ENCODE results near the gene ATXN7. TPM values are rescaled to one million over a fixed set of nuclear protein-coding genes. Genes with fewer than 3 reads are reported as not detected.
A peak's percentile ranks its signal among the peaks of the same experiment; 100 is the strongest.

The ATXN7 gene
- total RNA-seq, 1 donor from 2014 or later = 26.4 TPM

DNA sequence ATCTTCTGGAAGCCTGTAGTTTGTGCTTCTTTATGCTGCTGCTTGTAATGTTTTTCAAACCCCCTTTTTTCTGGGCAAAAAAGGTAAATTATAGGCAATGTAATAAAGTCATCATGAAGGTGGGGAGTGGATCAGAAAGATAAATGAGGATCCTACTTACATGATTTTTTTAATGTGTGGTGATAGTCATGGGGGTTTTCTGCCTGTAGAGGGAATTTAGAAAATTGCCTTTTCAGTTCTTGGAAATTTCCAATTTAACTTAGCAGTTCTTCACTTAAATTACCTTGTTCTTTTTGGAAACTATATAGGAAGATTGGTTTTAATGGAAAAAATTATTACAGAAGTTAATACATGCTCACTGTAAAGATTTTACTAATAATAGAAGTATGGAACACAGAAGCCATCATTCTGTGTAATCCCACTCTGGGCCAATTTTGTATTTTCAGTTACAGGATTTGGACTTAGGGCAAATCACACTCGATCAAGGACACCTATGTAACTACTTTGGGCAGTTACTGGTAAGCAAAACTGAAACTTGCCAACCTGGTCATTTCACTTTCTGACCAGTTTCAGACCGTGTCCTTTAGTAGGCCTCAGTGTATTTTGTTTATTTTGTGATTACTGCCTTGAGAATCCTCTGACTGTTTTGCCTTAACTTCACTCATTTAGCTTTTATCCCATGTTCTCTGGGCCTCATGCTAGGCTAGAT lies 59.0 kb downstream of the ATXN7 start:
- intact Hi-C loops (cut with DNase I) = no loop called here

GRCh38 chr3:63926309-63926708 lies 62.6 kb downstream of the ATXN7 start:
- intact Hi-C loops (cut with DNase I) = no loop called here
- DNase-seq (ENCODE audit: low spot score) = no peak

More for the DNA sequence above, 59.0 kb downstream of the ATXN7 start:
- DNase-seq (ENCODE audit: low spot score) = no peak

DNA sequence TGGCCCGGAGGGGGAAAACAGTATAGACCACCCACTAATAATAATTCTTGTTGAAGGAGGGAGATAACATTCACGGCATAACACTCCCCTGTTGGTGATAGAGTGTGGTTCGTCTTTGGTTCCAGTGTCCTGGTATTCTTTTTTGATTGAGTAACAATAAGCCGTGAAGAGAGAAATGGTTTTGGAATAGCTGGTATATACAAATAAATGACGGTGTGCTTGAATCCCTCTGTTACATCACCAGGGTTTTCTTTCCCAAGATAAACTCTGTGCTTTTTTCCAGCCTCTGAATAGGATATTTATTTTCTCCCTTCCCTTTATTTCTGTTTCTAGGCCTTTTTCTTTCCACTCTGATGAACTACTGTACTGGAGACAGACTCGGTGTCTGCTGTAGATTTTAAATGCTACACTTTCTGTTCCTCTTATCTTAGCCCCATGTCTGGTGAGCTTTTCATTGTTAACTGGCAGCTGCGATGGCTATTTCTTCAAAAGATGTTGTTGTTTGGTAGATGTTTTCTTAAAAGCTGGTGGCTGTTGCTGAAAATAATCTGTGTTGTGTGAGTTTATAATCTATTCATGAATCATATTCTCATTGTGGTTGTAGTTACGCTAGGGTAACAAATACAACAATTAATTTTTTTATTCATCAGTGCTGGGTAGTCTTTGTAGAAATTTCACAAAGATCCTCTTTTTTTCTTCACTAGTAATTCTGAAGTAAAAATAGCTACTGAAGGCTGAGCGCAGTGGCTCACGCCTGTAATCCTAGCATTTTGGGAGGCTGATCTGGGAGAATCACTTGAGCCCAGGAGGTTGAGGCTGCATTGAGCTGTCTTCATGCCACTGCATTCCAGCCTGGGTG lies 64.0 kb downstream of the ATXN7 start:
- intact Hi-C loops (cut with DNase I) = no loop called here
- DNase-seq (ENCODE audit: low spot score) = no peak

DNA sequence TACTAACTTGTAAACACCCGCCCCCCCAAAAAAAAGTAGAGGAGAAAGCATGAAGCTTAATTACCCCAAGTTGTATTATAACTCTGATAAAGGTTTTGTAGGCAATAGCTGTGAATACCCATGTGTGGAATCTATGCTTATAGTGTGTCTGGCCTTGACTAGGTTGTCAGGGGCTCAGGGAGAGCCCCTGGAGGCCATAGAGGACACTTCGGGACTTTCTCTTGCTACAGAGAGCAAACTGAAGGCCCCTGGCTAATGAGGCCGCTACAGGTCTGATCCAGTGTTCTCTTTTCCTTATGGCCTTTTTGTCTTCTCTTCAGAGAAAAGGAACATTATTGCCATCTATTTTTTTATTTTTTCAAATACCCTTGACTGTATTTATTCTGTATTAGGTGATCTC lies 67.6 kb downstream of the ATXN7 start:
- intact Hi-C loops (cut with DNase I) = no loop called here
- DNase-seq (ENCODE audit: low spot score) = no peak

DNA sequence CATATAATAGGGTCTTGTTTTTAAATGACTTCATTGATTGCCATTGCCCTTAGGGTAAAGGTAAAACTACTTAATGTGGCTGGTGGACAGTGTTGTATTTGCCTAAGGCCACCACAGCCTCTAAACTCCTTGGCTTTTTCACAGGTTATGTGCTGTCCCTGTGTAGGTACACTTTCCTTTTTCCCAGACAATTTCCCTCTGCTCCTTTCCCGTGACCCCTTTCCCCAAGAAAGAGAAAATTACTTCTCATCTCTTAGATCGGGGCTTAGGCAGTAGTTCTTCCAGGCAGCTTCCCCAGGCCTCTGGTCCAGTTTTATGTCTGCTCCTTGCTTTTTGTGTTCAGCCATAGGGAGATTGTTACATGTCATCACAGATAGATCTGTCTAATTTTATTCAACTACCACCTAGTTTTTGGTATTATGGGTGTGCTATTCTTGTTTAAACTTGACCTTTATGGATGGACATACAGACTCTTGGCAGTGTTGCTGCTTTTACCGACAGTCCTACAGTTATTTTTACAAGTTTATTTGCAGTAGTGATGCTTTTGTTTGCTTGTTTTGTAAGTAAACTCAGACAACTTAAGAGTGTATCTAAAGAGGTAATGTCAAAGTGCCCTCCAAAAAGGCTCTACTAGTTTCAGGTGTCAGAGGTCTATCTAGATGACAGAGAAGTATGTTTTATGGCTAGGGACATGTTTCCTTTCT lies 69.0 kb downstream of the ATXN7 start:
- intact Hi-C loops (cut with DNase I) = no loop called here
- DNase-seq (ENCODE audit: low spot score) = no peak

DNA sequence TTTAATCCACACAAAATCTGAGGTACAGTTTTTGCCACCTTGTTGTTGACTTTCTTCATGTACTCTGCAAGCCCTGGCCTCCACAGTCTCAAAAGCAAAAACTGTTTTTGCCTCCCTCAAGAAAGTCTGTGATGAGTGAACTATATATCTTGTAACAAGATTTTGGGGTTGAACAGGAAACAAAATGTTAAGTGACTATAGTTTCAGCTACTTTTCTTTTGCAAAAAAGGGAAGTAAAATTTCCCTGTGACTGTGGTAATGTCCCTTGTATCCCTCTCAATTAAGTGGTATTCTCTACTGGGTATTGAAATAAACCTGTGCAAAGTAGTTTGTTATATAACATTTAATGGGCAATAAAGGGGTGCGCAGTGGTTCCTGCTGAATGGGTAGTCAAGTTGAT lies 69.8 kb downstream of the ATXN7 start:
- no peak for DNase-seq (ENCODE audit: low spot score)
- intact Hi-C loops (cut with DNase I) = no loop called here

DNA sequence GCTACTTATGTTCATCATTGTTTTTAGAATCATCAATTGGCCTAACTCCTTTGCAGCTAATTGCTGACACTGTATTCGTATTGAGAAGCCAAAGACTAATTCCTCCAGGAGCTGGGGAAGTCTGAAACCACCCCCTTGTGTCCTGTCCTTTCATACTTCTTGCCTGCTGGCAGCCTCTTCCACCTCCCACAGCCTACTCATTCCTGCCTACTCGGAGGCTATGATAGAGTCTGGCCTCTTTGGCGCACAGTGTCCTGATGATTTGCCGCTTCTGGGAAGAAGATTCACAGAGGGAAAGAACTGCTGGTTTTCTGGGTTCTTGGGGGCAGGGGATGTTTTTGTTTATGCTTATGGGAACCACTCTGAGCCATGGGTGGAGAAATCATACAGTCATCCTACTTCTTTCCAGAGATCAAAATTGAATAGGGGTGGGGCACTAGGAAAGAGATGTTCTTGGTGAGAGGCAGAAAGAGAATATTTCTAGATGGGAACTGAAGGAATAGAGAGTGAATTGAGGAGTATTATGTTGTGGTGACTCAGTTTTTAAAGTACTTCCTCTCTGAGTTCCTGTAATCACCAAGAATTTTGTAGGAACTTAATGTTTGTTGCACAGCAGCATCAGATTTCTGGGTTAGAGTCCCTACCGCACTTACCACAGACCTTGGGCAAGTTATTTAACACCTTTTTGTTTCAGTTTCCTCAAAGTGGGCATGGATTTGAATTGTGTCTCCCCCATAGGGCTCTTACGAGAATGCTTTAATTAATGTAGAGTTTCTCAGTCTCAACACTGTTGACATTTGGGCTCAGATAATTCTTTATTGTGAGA lies 70.6 kb downstream of the ATXN7 start:
- no peak for DNase-seq (ENCODE audit: low spot score)
- intact Hi-C loops (cut with DNase I) = no loop called here

GRCh38 chr3:63936925-63937324 lies 73.3 kb downstream of the ATXN7 start:
- intact Hi-C loops (cut with DNase I) = no loop called here

DNA sequence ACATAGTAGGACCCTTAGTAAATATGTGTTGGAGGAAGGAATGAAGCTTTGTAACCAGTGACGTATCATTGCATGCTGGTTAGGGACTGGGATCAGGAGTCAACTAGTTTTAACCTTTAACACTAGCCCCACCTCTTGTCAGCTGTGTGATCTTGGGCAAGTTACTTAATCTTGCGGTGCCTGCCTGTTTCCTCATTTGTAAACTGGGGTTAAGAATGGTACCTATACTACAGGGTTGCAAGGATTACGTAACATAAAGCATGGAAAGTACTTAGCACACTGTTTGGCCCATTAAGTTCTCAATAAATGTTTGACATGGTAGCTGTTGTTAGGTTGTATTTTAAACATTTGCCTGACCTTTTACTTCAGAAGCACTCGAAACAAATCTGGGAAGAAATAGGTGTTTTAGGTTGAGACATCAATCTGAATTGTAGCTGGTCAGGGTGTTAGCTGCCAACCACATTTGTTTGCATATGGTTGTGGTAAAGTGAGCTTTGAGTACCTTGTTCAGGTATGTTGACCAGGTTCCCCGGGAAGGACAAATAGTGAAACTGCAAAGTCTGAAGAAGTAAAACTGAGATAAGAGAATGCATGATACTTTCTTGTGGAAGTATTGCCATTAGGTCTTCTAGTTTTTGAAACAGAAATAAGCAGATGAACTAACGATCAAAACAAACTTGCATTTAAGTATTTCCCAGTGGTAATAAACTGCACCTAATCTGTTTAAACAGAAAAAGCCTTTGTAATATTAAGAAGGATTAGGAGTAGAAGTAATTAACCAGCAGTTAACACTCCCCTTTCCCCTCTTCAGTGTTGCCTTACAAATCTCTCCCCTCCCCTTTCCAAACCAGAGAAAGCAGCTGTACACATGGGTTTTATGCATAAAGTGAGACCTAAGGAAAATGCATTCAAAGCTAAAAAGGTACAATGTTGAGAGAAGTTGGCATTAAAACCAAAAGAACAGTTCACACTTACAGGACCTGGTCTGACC lies 74.3 kb downstream of the ATXN7 start:
- intact Hi-C loops (cut with DNase I) = no loop called here
- DNase-seq (ENCODE audit: low spot score) = peak; percentile 87

More at GRCh38 chr3:63936925-63937324, 73.3 kb downstream of the ATXN7 start:
- DNase-seq (ENCODE audit: low spot score) = no peak

DNA sequence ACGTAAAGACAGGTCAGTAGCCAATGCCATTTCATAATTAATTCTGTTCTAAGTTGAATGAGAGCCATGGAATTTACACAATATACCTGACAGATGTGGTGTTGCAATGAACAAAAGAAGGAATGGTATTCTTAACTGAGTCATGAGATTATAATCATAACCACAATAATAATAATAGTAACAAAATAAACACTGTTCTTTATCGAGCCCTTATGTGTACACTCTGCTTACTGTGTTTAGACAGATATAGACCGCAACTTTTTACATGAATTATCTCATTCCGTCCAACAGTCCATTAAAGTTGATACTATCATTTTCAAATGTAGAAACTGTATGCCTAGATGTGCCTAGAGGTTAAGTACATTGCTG lies 76.7 kb downstream of the ATXN7 start:
- intact Hi-C loops (cut with DNase I) = no loop called here

DNA sequence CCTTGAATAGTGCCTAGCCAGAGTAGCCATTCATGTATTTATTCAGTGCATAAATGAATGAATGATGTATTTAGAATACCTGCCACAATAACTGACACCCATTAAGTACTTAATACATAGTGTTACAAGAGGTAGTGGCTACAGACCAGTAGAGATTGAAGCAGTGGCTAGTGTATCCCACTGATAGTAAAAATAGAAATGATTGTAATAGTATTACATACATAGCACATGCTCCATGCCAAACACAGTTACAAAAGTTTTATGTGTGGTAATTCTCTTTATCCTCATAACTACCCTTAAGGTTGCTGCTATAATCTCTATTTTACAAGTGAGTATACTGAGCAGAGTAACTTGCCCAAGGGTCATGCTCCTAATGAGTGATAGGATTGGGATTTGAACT lies 78.9 kb downstream of the ATXN7 start:
- intact Hi-C loops (cut with DNase I) = no loop called here
- DNase-seq (ENCODE audit: low spot score) = no peak

More for the DNA sequence above, 76.7 kb downstream of the ATXN7 start:
- DNase-seq (ENCODE audit: low spot score) = no peak

DNA sequence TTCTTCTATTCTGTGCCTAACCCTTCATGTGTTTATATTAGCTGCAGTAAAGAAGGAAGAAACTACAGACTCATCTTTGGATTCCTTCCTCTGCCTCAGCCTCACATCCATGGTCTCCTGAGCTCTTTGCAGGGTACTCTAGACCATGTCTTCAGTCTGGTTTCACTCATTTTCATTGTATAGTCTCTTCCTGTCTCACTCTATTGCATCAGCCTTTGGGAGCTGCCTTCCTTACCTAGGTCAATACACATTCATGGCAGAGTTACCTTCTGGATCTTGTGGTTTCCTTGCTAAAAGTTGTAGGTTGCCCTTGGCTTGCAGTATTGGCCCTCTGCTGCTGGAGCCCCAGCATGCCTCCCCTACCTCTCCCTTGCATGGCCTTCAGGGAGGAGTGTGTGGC lies 80.0 kb downstream of the ATXN7 start:
- intact Hi-C loops (cut with DNase I) = no loop called here

DNA sequence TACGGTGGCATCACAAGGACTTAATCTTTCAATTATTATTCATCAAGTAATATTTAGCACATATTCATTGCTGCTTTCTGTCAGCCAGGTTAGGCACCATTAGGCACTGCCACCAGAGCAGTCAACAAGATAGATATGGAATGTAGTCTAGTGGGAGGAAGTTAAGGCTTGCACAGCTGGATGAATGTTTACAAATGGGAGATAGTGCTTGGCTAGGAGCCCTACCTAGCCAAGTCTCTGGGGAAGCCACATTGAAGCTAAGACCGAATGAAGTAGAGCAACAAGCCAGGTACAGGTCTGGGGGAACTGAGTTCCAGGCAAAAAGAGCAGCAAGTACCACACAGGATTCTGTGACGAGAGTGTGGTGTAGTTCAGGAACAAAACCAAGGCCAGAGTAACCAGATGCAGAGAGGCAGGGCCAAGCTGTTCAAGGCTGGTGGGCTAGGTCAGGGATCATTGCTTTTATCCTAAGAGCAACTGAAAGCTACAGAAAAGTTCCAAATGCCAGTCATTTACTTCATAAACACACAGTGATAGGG lies 82.0 kb downstream of the ATXN7 start:
- intact Hi-C loops (cut with DNase I) = no loop called here
- no peak for DNase-seq (ENCODE audit: low spot score)

More for the DNA sequence above, 80.0 kb downstream of the ATXN7 start:
- DNase-seq (ENCODE audit: low spot score) = no peak

- intact Hi-C loops (cut with DNase I) = no loop called here
- no peak for DNase-seq (ENCODE audit: low spot score)
Measured at GRCh38 chr3:63946753-63947152, 83.1 kb downstream of the ATXN7 start.

DNA sequence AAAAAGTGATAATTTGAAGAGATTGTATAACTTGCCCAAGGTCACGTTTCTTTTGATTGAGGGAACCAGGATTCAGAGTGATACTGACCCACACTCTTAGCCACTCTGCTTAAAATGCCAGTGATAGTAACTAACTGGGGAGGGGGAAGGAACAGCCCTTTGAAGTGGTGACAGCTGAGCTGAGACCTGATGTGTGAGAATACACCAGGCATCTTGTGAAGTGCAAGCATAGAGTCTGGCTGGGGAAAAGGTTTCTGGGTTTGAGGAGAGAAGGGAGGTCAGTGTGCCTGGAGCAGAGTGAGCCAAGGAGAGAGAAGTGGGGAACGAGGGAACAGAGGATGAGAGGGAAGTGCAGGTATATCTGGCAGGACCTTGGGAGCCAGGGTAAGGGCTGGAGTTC lies 83.9 kb downstream of the ATXN7 start:
- intact Hi-C loops (cut with DNase I) = no loop called here
- DNase-seq (ENCODE audit: low spot score) = no peak

DNA sequence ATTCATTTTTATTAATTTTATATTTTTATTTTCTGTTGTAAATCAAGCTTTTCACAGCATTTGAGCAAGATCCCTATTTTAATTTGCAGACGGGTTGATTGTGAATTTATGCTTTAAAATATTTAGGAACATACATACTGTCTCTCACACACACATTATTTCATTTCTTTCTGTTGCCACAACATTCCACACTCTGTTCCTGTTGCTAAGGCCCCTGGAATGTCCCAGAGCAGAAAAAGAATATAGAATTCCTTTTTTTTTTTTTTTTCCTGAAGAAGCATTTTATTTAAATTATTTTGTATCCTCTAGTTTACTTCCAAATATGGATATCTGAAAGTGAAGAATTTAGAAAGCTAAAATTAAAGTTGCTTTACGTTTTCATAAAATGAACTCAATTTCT lies 85.3 kb downstream of the ATXN7 start:
- intact Hi-C loops (cut with DNase I) = no loop called here
- DNase-seq (ENCODE audit: low spot score) = no peak

DNA sequence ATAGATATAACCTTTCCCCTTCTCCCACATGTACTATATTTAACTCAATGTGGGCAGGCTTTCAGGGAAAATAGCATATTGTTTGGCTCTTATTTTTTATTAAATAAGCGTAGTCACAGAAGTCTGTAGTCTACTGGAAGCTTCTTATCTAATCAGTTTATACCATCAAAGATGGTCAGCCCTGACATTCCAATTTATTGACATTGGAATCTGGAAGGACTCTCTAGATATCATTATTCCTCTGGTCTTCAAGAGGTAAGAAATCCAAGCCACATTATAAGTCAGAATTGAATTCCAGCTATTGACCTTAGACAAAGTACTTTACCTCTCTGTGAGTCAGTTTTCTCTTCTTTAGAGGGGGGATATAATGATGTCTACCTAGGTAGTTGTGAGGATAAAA lies 87.0 kb downstream of the ATXN7 start:
- no peak for DNase-seq (ENCODE audit: low spot score)
- intact Hi-C loops (cut with DNase I) = no loop called here
